DMS53 (cell line): ENCODE results near the gene PFDN4.
A peak's percentile ranks its signal among the peaks of the same experiment; 100 is the strongest.

ENCODE experiments used
- DNase-seq: peaks from one replicate; lab custom pipeline; 2025; lab: John Stamatoyannopoulos, UW

Gene PFDN4, protein sequence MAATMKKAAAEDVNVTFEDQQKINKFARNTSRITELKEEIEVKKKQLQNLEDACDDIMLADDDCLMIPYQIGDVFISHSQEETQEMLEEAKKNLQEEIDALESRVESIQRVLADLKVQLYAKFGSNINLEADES

DNA sequence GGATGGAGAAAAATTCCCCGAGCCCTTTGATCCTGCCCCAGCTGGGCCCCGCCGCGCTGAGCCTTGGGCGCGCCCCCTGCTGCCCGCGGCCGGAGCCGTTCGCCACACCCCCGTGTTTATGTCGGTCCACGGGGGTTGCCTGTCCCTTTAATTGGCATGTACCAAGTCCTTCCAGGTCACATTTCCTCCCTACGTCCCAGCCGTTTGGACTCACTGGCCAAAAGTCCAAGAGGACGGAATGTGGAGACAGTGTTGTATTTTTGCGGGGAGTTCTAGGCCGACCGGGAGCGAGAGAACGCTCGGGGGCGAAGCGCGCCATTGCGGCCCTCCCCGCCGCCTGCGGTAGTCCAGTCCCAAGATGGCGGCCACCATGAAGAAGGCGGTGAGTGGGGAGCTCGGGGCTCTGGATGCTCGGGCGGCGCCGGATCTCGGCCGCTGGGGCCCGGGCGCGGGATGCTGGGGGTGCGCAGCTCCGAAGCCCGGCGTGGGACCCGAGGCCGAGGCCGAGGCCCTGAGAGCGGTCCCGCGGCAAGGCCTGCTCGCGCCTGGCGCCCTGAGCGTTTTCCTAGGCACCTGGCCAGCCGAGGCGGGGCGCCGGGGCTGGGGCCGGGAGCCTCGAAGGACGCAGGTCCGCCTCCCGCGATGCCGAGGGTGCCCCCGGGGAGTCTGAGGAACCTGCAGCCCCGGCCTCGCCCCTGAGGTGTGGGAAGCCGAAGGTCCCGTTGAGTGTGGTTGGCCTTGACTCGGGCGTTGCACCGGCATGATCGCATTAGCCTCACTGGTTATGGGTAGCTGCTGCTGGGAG is at the start of gene PFDN4:
PFDN4 (plus strand) TSS at position 345 of the 805 bp plus-strand sequence; CDS start at position 359, 14 bp downstream.
- peak; percentile 93 for DNase-seq

DNA sequence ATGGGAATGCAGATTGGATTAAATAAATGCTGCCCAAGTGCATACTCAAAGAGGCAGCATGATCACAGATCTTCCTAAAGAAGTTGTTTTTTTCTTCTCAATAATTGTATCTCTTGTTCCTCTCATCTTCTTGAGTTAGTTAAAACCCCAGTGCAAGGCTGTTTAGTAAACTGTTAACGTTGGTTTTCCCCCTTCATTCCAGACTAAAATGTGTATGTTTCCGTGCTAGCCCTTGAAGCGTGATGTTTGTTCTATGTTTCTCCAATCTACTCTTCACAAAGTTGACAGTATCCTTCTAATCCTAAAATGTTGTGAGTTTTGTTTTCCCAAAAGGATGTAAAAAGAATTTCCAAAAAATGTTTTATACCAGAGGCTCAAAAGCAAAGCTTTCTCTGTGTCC is 49.7 kb upstream of the PFDN4 start:
- no peak for DNase-seq

DNA sequence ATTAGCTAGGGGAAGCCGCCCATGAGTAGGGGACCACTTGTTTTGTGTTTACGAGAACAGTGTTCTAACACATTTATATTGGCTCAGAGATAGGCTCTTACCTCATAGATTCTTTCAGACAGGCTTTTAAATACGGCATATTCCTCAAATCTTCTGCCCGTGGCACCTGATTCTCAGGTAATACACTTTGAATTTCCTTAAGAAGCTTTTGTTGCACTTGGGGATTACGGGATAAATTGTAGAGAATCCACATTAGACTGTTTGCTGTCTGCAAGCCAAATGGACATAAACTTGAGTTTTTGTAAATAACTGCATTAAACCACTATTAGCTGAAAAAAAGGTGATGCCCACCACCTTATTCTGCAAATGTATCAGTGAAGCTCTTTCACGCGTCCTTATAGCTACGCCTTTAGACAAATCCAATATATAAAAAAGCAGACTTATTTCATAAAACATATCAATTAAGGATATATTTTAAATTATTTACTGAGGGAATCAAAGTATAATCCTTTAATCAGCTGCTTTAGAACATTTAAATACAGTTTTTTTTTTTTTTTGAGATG is 49.0 kb upstream of the PFDN4 start:
- no peak for DNase-seq

GRCh38 chr20:54160065-54161007 is 47.6 kb upstream of the PFDN4 start:
- no peak for DNase-seq

GRCh38 chr20:54161008-54161820 is 46.7 kb upstream of the PFDN4 start:
- no peak for DNase-seq

DNA sequence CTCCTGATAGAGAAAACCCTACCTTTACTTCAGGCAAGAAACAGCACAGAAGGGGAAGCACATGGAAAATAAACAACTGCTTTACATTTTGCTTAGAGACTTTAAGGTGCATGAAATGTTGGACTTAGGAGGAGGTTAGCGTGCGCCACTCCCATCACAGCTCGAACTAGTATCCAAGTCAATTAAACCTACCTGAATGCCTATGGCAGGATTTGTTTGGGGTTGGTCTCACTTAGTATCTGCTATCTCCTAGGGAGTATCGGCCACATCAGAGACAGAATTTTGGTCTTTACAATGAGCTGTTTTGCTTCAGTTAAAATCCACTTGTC is 46.1 kb upstream of the PFDN4 start:
- DNase-seq = no peak

DNA sequence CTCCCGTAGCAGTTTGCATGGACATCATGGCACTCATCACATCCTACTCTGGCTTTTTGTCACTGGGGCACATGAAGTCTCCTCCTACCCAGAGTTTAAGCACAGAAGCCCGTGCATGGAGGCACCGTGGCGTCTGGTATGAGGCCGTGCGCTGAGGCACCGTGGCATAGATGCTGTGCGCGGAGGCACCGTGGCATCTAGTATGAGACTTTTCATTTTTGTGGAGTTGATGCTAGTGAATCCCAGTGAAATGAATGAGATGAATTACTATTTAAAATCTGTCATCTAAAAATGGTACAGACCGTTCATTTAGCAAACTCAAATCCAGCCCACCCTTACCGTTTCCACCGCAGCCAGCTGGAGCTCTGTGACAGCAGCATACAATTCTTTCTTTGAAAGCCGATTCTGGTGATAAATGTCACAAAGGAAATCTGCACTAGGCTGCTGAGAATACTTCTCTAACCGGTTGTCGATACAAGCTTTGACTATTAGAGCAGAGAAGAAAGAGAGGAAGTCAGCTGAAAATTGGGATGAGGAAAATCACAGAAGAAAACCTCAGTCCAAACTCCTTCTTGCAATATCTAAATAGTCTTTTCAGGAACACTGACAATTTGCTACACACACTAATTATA is 45.4 kb upstream of the PFDN4 start:
- DNase-seq = no peak

DNA sequence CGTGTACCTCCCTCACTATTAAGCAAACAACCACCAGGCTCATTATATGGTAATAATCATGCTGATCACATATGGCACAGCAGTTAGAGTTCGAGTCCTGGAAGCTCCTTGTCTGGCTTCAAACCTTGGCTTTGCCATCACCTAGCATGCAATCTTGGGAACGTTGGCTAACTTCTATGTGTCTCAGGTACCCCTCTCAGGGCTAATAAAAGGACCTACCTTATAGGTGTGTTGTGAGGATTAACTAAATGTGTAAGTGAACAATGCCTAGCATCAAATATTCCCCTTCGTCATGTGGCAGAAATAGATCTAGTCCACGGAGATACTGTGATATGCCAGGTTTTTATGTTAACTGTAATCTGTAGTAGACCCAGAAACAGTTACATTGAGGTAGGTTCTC is 44.5 kb upstream of the PFDN4 start:
- no peak for DNase-seq

DNA sequence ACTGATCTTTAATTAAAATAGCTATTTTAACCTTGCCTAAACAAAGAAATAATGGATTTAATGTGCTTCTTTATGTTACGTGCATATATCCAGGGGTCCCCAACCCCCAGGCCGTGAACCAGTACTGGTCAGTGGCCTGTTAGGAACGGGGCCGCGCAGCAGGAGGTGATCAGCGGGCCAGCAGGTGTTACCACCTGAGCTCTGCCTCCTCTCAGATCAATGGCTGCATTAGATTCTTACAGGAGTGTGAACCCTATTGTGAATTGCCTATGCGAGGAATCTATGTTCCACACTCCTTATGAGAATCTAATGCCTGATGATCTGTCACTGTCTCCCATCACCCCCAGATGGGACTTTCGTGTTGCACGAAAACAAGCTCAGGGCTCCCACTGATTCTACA is 42.9 kb upstream of the PFDN4 start:
- DNase-seq = no peak

- DNase-seq = no peak
Observed at GRCh38 chr20:54165803-54166202, 42.1 kb upstream of the PFDN4 start.

GRCh38 chr20:54166987-54167662 is 40.8 kb upstream of the PFDN4 start:
- DNase-seq = no peak

GRCh38 chr20:54167909-54168872 is 39.7 kb upstream of the PFDN4 start:
- peak; percentile 59 for DNase-seq

DNA sequence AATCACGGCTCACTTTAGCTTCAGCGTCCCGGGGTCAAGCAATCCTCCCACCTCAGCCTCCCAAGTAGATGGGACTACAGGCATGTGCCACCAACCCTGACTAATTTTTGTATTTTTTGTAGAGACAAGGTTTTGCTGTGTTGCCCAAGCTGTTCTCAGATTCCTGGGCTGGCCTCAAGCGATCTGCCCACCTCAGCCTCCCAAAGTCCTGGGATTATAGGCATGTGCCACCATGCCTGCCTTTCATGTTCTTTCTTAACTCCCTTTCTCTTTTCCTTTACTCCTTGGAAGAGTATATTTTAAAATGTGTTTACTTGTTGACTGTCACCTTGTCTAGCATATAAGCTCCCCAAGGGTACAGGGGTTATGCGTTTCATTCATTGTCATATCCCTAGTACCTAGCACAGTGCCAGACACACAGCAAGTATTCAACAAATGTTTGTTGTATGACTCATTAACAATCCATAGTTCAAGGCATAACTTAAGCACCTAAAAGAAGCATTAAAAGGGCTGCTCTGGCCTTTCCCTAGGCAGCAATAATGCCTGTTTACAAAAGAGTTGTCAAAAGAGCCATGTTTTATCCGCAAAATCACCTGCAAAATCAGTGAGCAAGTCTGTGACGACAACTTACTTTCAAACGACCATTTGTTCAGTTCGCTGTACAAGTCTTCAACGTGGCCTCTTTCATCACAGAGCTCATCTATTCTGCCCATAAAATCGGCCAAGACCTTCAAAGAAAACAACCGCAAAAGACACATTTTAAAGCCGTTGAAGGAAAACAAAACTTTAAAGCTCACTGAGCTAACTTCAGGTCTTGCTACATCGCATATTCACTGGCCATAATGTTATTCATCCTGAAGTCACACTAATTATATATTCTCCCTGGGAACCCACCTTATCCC is 38.7 kb upstream of the PFDN4 start:
- DNase-seq = peak; percentile 34

DNA sequence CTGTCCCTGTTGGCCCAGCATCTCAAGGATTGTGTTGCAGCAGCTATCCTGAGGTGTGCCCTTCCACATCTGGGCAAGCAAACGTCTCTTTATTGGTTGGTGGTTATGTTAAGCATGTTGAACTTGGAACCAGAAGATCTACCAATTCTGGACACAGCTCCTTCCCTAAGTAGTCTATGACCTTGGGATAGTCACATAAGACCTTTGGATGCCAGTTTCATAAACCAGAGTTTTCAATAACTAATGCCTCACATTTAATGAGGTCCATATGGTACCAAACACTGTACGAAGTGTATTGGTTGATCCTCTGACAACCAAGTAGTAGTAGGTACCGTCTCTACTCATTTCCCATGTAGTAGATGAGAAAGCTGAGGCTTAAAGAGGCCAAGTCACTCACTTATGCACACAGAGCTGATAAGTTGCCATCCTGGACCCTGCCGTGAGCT is 37.8 kb upstream of the PFDN4 start:
- DNase-seq = no peak

DNA sequence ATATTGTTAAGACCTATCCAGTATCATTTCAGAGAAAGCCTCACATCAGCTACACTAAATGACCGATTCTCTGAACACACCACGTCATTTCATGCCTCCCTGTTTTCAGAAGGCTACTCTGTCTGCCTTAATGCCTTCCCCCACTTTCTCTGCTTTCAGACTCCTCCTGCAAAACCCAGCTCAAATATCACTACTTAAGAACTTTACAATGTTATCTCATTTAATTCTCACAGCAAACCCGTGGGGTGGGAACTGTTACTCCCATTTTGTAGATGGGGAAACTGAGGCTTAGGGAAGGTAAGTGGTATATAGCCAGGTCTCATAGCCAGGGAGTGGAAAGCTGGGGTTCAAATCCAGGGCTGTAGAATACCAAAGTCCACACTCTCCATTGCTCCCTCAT is 36.9 kb upstream of the PFDN4 start:
- no peak for DNase-seq

DNA sequence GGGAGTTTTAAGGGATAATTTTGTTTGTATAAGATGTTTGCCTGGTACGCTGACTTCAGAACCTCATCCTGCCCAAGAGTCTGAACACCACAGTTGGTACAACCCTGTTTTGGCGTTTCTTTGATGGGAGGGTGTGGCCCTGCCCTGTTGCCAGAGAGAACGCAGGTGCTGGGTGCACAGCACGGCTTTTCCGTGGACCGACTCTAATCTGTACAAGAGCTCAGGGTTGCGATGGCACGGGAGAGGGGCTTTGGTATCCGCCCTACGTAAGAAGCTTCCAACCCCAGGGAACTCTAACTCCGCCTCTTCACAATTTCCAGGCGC is 35.4 kb upstream of the PFDN4 start:
- no peak for DNase-seq

GRCh38 chr20:54172856-54173652 is 34.8 kb upstream of the PFDN4 start:
- peak; percentile 69 for DNase-seq
